ENCODE measurements around the gene CTNNB1. TPM values are rescaled to one million over a fixed set of nuclear protein-coding genes. Genes with fewer than 3 reads are reported as not detected.

Gene CTNNB1
- total and polyA plus RNA-seq, 2 experiments from 2014 or later: 89.4 to 566 TPM

DNA sequence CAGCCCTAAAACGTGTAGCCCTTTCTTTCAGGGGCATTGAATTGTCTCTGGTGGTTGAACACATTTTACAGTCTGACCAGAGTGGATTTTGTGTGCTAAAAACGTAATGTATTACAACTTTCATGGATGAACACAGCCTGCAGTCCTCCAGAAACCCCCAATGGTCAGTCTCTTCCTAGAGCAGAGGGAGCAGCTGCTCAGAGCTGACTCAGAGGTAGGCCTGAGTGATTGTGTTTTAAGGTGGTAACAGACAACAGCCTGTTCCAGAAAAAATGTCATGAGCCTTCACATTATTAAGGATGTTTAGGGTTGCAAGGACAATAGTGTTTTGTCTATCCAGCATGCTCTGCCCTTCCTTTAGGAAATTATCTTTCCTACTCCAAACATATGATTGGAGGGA lies 34.5 kb upstream of the CTNNB1 start:
- no peak overlapping the region for H3K4me3 ChIP-seq
- H3K36me3 ChIP-seq (ENCODE audit: insufficient read depth): no peaks in the 10 kb centered on the region
- ATAC-seq: no peak
- H3K27me3 ChIP-seq (ENCODE audit: insufficient read depth): no peaks in the 10 kb centered on the region
- H3K9me2 ChIP-seq (ENCODE audit: insufficient read depth): peaks cover 52% of the 10 kb centered on the region
- no peaks in the 10 kb centered on the region for H3K4me1 Mint-ChIP-seq
- no peaks in the 10 kb centered on the region for H3K36me3 Mint-ChIP-seq (ENCODE audit: low read depth)
- H3K4me2 ChIP-seq: no peak overlapping the region
- TF ChIP-seq JUNB (IDR thresholded peaks at IDR 0.05; ENCODE audit: unreplicated experiment) (no peak), POLR2AphosphoS5 (IDR thresholded peaks at IDR 0.05; ENCODE audit: low read depth) (no peak), NANOG (IDR thresholded peaks at IDR 0.05; ENCODE audit: borderline replicate concordance) (no peak), STAT1 (IDR thresholded peaks at IDR 0.05; ENCODE audit: unreplicated experiment) (no peak), ZNF331 (CRISPR knock-in tag; IDR thresholded peaks at IDR 0.05; ENCODE audit: low read depth) (no peak), EZH2 (IDR thresholded peaks at IDR 0.05; ENCODE audit: low read depth, unreplicated experiment) (no peak), EZH2phosphoT487 (IDR thresholded peaks at IDR 0.05; ENCODE audit: unreplicated experiment) (no peak), ZNF114 (CRISPR knock-in tag; IDR thresholded peaks at IDR 0.05) (no peak), CREB1 (CRISPR knock-in tag; IDR thresholded peaks at IDR 0.05; ENCODE audit: low read depth) (no peak)
- TF ChIP-seq, protein P1, sequence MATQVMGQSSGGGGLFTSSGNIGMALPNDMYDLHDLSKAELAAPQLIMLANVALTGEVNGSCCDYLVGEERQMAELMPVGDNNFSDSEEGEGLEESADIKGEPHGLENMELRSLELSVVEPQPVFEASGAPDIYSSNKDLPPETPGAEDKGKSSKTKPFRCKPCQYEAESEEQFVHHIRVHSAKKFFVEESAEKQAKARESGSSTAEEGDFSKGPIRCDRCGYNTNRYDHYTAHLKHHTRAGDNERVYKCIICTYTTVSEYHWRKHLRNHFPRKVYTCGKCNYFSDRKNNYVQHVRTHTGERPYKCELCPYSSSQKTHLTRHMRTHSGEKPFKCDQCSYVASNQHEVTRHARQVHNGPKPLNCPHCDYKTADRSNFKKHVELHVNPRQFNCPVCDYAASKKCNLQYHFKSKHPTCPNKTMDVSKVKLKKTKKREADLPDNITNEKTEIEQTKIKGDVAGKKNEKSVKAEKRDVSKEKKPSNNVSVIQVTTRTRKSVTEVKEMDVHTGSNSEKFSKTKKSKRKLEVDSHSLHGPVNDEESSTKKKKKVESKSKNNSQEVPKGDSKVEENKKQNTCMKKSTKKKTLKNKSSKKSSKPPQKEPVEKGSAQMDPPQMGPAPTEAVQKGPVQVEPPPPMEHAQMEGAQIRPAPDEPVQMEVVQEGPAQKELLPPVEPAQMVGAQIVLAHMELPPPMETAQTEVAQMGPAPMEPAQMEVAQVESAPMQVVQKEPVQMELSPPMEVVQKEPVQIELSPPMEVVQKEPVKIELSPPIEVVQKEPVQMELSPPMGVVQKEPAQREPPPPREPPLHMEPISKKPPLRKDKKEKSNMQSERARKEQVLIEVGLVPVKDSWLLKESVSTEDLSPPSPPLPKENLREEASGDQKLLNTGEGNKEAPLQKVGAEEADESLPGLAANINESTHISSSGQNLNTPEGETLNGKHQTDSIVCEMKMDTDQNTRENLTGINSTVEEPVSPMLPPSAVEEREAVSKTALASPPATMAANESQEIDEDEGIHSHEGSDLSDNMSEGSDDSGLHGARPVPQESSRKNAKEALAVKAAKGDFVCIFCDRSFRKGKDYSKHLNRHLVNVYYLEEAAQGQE (IDR thresholded peaks at IDR 0.05; ENCODE audit: unreplicated experiment): no peak
- TF ChIP-seq, protein P2, sequence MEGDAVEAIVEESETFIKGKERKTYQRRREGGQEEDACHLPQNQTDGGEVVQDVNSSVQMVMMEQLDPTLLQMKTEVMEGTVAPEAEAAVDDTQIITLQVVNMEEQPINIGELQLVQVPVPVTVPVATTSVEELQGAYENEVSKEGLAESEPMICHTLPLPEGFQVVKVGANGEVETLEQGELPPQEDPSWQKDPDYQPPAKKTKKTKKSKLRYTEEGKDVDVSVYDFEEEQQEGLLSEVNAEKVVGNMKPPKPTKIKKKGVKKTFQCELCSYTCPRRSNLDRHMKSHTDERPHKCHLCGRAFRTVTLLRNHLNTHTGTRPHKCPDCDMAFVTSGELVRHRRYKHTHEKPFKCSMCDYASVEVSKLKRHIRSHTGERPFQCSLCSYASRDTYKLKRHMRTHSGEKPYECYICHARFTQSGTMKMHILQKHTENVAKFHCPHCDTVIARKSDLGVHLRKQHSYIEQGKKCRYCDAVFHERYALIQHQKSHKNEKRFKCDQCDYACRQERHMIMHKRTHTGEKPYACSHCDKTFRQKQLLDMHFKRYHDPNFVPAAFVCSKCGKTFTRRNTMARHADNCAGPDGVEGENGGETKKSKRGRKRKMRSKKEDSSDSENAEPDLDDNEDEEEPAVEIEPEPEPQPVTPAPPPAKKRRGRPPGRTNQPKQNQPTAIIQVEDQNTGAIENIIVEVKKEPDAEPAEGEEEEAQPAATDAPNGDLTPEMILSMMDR (conservative IDR thresholded peaks at IDR 0.05; ENCODE audit: low read depth in 2 of 2): no peak
- TF ChIP-seq, protein P3, sequence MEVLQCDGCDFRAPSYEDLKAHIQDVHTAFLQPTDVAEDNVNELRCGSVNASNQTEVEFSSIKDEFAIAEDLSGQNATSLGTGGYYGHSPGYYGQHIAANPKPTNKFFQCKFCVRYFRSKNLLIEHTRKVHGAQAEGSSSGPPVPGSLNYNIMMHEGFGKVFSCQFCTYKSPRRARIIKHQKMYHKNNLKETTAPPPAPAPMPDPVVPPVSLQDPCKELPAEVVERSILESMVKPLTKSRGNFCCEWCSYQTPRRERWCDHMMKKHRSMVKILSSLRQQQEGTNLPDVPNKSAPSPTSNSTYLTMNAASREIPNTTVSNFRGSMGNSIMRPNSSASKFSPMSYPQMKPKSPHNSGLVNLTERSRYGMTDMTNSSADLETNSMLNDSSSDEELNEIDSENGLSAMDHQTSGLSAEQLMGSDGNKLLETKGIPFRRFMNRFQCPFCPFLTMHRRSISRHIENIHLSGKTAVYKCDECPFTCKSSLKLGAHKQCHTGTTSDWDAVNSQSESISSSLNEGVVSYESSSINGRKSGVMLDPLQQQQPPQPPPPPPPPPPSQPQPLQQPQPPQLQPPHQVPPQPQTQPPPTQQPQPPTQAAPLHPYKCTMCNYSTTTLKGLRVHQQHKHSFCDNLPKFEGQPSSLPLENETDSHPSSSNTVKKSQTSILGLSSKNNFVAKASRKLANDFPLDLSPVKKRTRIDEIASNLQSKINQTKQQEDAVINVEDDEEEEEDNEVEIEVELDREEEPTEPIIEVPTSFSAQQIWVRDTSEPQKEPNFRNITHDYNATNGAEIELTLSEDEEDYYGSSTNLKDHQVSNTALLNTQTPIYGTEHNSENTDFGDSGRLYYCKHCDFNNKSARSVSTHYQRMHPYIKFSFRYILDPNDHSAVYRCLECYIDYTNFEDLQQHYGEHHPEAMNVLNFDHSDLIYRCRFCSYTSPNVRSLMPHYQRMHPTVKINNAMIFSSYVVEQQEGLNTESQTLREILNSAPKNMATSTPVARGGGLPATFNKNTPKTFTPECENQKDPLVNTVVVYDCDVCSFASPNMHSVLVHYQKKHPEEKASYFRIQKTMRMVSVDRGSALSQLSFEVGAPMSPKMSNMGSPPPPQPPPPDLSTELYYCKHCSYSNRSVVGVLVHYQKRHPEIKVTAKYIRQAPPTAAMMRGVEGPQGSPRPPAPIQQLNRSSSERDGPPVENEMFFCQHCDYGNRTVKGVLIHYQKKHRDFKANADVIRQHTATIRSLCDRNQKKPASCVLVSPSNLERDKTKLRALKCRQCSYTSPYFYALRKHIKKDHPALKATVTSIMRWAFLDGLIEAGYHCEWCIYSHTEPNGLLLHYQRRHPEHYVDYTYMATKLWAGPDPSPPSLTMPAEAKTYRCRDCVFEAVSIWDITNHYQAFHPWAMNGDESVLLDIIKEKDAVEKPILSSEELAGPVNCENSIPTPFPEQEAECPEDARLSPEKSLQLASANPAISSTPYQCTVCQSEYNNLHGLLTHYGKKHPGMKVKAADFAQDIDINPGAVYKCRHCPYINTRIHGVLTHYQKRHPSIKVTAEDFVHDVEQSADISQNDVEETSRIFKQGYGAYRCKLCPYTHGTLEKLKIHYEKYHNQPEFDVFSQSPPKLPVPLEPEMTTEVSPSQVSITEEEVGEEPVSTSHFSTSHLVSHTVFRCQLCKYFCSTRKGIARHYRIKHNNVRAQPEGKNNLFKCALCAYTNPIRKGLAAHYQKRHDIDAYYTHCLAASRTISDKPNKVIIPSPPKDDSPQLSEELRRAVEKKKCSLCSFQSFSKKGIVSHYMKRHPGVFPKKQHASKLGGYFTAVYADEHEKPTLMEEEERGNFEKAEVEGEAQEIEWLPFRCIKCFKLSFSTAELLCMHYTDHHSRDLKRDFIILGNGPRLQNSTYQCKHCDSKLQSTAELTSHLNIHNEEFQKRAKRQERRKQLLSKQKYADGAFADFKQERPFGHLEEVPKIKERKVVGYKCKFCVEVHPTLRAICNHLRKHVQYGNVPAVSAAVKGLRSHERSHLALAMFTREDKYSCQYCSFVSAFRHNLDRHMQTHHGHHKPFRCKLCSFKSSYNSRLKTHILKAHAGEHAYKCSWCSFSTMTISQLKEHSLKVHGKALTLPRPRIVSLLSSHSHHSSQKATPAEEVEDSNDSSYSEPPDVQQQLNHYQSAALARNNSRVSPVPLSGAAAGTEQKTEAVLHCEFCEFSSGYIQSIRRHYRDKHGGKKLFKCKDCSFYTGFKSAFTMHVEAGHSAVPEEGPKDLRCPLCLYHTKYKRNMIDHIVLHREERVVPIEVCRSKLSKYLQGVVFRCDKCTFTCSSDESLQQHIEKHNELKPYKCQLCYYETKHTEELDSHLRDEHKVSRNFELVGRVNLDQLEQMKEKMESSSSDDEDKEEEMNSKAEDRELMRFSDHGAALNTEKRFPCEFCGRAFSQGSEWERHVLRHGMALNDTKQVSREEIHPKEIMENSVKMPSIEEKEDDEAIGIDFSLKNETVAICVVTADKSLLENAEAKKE (CRISPR knock-in tag; IDR thresholded peaks at IDR 0.05): no peak
- TF ChIP-seq, protein P4, sequence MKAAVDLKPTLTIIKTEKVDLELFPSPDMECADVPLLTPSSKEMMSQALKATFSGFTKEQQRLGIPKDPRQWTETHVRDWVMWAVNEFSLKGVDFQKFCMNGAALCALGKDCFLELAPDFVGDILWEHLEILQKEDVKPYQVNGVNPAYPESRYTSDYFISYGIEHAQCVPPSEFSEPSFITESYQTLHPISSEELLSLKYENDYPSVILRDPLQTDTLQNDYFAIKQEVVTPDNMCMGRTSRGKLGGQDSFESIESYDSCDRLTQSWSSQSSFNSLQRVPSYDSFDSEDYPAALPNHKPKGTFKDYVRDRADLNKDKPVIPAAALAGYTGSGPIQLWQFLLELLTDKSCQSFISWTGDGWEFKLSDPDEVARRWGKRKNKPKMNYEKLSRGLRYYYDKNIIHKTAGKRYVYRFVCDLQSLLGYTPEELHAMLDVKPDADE (IDR thresholded peaks at IDR 0.05): no peak
- no peak overlapping the region for H2AFZ ChIP-seq
- no peaks in the 10 kb centered on the region for H4K20me1 ChIP-seq (replicated peaks; ENCODE audit: insufficient read depth)
- no peak overlapping the region for H3K4me3 Mint-ChIP-seq
- H3F3A ChIP-seq (replicated peaks; ENCODE audit: low read depth): no peaks in the 10 kb centered on the region
- no peaks in the 10 kb centered on the region for H3K9me3 Mint-ChIP-seq
- no peak overlapping the region for H3K27ac Mint-ChIP-seq
- no peaks in the 10 kb centered on the region for H3K4me1 ChIP-seq (ENCODE audit: insufficient read depth)
- DNase-seq (ENCODE audit: low spot score): no peak
- peaks cover 3% of the 10 kb centered on the region for H3K27me3 Mint-ChIP-seq (ENCODE audit: insufficient read depth, low read depth, poor library complexity)
- H3K79me2 ChIP-seq (replicated peaks; ENCODE audit: insufficient read depth): no peaks in the 10 kb centered on the region
- H3K27ac ChIP-seq (ENCODE audit: low read depth): no peak overlapping the region
